NOMO-1 treated with dmso at 0.1 percent for 144 hours (cell line): Measurements from ENCODE around the gene ZNF516.

Experiments used
- DNase-seq: peaks from one replicate; lab custom pipeline; 2025; ENCODE audit not compliant: unreplicated experiment; lab: John Stamatoyannopoulos, UW

The ZNF516 gene

GRCh38 chr18:76491776-76492668, 3.0 kb downstream of the ZNF516 start:
- DNase-seq = no peak

GRCh38 chr18:76491473-76491775, 3.6 kb downstream of the ZNF516 start:
- no peak for DNase-seq

- no peak for DNase-seq
Observed at GRCh38 chr18:76490670-76491472, 4.2 kb downstream of the ZNF516 start.

GRCh38 chr18:76490033-76490432, 5.0 kb downstream of the ZNF516 start:
- no peak for DNase-seq

- no peak for DNase-seq
Observed at GRCh38 chr18:76489081-76489480, 6.0 kb downstream of the ZNF516 start.

GRCh38 chr18:76488190-76488589, 6.9 kb downstream of the ZNF516 start:
- no peak for DNase-seq

- no peak for DNase-seq
Observed at GRCh38 chr18:76487782-76488181, 7.3 kb downstream of the ZNF516 start.

GRCh38 chr18:76487070-76487469, 8.0 kb downstream of the ZNF516 start:
- no peak for DNase-seq

- DNase-seq = no peak
Observed at GRCh38 chr18:76486574-76486973, 8.5 kb downstream of the ZNF516 start.

GRCh38 chr18:76486038-76486437, 9.0 kb downstream of the ZNF516 start:
- no peak for DNase-seq

GRCh38 chr18:76484749-76485387, 10.2 kb downstream of the ZNF516 start:
- DNase-seq = peak; percentile 43

GRCh38 chr18:76483780-76484179, 11.3 kb downstream of the ZNF516 start:
- no peak for DNase-seq

- DNase-seq = no peak
Observed at GRCh38 chr18:76482971-76483691, 11.9 kb downstream of the ZNF516 start.

GRCh38 chr18:76482267-76482666, 12.8 kb downstream of the ZNF516 start:
- no peak for DNase-seq

- DNase-seq = no peak
Observed at GRCh38 chr18:76480913-76481312, 14.1 kb downstream of the ZNF516 start.

- no peak for DNase-seq
Observed at GRCh38 chr18:76479351-76480238, 15.4 kb downstream of the ZNF516 start.

GRCh38 chr18:76476665-76477561, 18.1 kb downstream of the ZNF516 start:
- no peak for DNase-seq

GRCh38 chr18:76475450-76476194, 19.4 kb downstream of the ZNF516 start:
- DNase-seq = peak; percentile 29
